IgD-negative memory B cell (primary cell): Measurements from ENCODE around the gene EFEMP1. TPM values are rescaled to one million over a fixed set of nuclear protein-coding genes. Genes with fewer than 3 reads are reported as not detected.

Experiments
- H3K27ac Mint-ChIP-seq, 3 donors: one replicate each; pipeline ENCODE4 v1.8.0; 2020 to 2022; ENCODE audit warnings: mild to moderate bottlenecking in 3 of 3, mixed read lengths in 3 of 3, moderate library complexity in 1 of 3
- H3K27me3 Mint-ChIP-seq: one replicate; pipeline ENCODE4 v1.8.0; 2021; ENCODE audit warnings: mixed read lengths
- H3K36me3 Mint-ChIP-seq: one replicate; pipeline ENCODE4 v1.8.0; 2020; ENCODE audit warnings: mild to moderate bottlenecking, mixed read lengths
- H3K4me1 Mint-ChIP-seq, 3 donors: one replicate each; pipeline ENCODE4 v1.8.0; 2020 to 2022; ENCODE audit warnings: mixed read lengths in 3 of 3, mild to moderate bottlenecking in 1 of 3
- H3K4me3 Mint-ChIP-seq, 4 donors: one replicate each; pipeline ENCODE4 v1.8.0; 2020 to 2022; ENCODE audit warnings: mild to moderate bottlenecking in 4 of 4, mixed read lengths in 4 of 4, moderate library complexity in 3 of 4
- H3K9me3 Mint-ChIP-seq, 3 donors: one replicate each; pipeline ENCODE4 v1.8.0; 2020 to 2021; ENCODE audit warnings: mixed read lengths in 3 of 3, mild to moderate bottlenecking in 1 of 3
- polyA plus RNA-seq: library from polyadenylated mRNA; unstranded; fragments of 300-500 nt; fragmentation: Illumina TruSeq; gene quantifications from one replicate; pipeline ENCODE4 v1.2.3, GENCODE V29; 2021

EFEMP1 gene
- polyA plus RNA-seq, 1 donor from 2014 or later, result not detected

- Mint-ChIP-seq H3K27ac (no peak overlapping the region), H3K4me1 (peaks cover 8 to 10% (median 10%) of the 10 kb centered on the region in 3 donors), H3K36me3 (no peaks in the 10 kb centered on the region), H3K4me3 (no peak overlapping the region), H3K9me3 (no peaks in the 10 kb centered on the region), H3K27me3 (no peaks in the 10 kb centered on the region)
Measured at GRCh38 chr2:55875434-55876135, 48.0 kb downstream of the EFEMP1 start.

- H3K4me3 Mint-ChIP-seq, result no peak overlapping the region
- H3K27ac Mint-ChIP-seq, result no peak overlapping the region
- peaks cover 8 to 12% (median 10%) of the 10 kb centered on the region in 3 donors for H3K4me1 Mint-ChIP-seq
- no peaks in the 10 kb centered on the region for H3K9me3 Mint-ChIP-seq
- no peaks in the 10 kb centered on the region for H3K27me3 Mint-ChIP-seq
- no peaks in the 10 kb centered on the region for H3K36me3 Mint-ChIP-seq
Measured at GRCh38 chr2:55874338-55874737, 49.2 kb downstream of the EFEMP1 start.

- no peak overlapping the region for H3K27ac Mint-ChIP-seq
- H3K36me3 Mint-ChIP-seq, result no peaks in the 10 kb centered on the region
- H3K4me1 Mint-ChIP-seq, result peaks cover 8 to 12% (median 10%) of the 10 kb centered on the region in 3 donors
- peaks cover 0 to 2% (median 0%) of the 10 kb centered on the region in 3 donors for H3K9me3 Mint-ChIP-seq
- H3K27me3 Mint-ChIP-seq, result no peaks in the 10 kb centered on the region
- peak overlapping the region in 1 of 4 donors; percentile 72 for H3K4me3 Mint-ChIP-seq
Measured at GRCh38 chr2:55871637-55872036, 51.9 kb downstream of the EFEMP1 start.

- no peaks in the 10 kb centered on the region for H3K36me3 Mint-ChIP-seq
- no peaks in the 10 kb centered on the region for H3K27me3 Mint-ChIP-seq
- H3K4me1 Mint-ChIP-seq, result peaks cover 8 to 12% (median 10%) of the 10 kb centered on the region in 3 donors
- peaks cover 0 to 2% (median 0%) of the 10 kb centered on the region in 3 donors for H3K9me3 Mint-ChIP-seq
- no peak overlapping the region for H3K27ac Mint-ChIP-seq
- H3K4me3 Mint-ChIP-seq, result no peak overlapping the region
Measured at GRCh38 chr2:55869637-55870325, 53.8 kb downstream of the EFEMP1 start.

- no peaks in the 10 kb centered on the region for H3K36me3 Mint-ChIP-seq
- peaks cover 0 to 4% (median 0%) of the 10 kb centered on the region in 3 donors for H3K9me3 Mint-ChIP-seq
- no peak overlapping the region for H3K27ac Mint-ChIP-seq
- H3K27me3 Mint-ChIP-seq, result no peaks in the 10 kb centered on the region
- H3K4me3 Mint-ChIP-seq, result no peak overlapping the region
- H3K4me1 Mint-ChIP-seq, result peaks cover 0 to 2% (median 2%) of the 10 kb centered on the region in 3 donors
Measured at GRCh38 chr2:55865096-55865835, 58.3 kb downstream of the EFEMP1 start.

GRCh38 chr2:55864351-55865084, 59.1 kb downstream of the EFEMP1 start:
- H3K4me3 Mint-ChIP-seq, result no peak overlapping the region
- H3K4me1 Mint-ChIP-seq, result peaks cover 0 to 2% (median 0%) of the 10 kb centered on the region in 3 donors
- no peaks in the 10 kb centered on the region for H3K27me3 Mint-ChIP-seq
- no peak overlapping the region for H3K27ac Mint-ChIP-seq
- H3K36me3 Mint-ChIP-seq, result no peaks in the 10 kb centered on the region
- H3K9me3 Mint-ChIP-seq, result peaks cover 0 to 4% (median 0%) of the 10 kb centered on the region in 3 donors

GRCh38 chr2:55862673-55863390, 60.8 kb downstream of the EFEMP1 start:
- peaks cover 0 to 4% (median 0%) of the 10 kb centered on the region in 3 donors for H3K9me3 Mint-ChIP-seq
- H3K4me1 Mint-ChIP-seq, result peaks cover 0 to 2% (median 0%) of the 10 kb centered on the region in 3 donors
- H3K27me3 Mint-ChIP-seq, result no peaks in the 10 kb centered on the region
- H3K27ac Mint-ChIP-seq, result no peak overlapping the region
- H3K36me3 Mint-ChIP-seq, result no peaks in the 10 kb centered on the region
- no peak overlapping the region for H3K4me3 Mint-ChIP-seq

GRCh38 chr2:55862246-55862645, 61.3 kb downstream of the EFEMP1 start:
- Mint-ChIP-seq H3K36me3 (no peaks in the 10 kb centered on the region), H3K4me1 (peaks cover 0 to 2% (median 0%) of the 10 kb centered on the region in 3 donors), H3K27me3 (no peaks in the 10 kb centered on the region), H3K9me3 (peaks cover 0 to 4% (median 0%) of the 10 kb centered on the region in 3 donors), H3K27ac (no peak overlapping the region), H3K4me3 (no peak overlapping the region)

GRCh38 chr2:55861733-55862132, 61.8 kb downstream of the EFEMP1 start:
- H3K27me3 Mint-ChIP-seq, result no peaks in the 10 kb centered on the region
- no peak overlapping the region for H3K27ac Mint-ChIP-seq
- H3K4me3 Mint-ChIP-seq, result no peak overlapping the region
- H3K36me3 Mint-ChIP-seq, result no peaks in the 10 kb centered on the region
- H3K9me3 Mint-ChIP-seq, result peaks cover 0 to 2% (median 0%) of the 10 kb centered on the region in 3 donors
- H3K4me1 Mint-ChIP-seq, result peaks cover 0 to 2% (median 0%) of the 10 kb centered on the region in 3 donors

- H3K27ac Mint-ChIP-seq, result no peak overlapping the region
- peaks cover 0 to 2% (median 0%) of the 10 kb centered on the region in 3 donors for H3K9me3 Mint-ChIP-seq
- H3K36me3 Mint-ChIP-seq, result no peaks in the 10 kb centered on the region
- no peaks in the 10 kb centered on the region for H3K27me3 Mint-ChIP-seq
- no peak overlapping the region for H3K4me3 Mint-ChIP-seq
- H3K4me1 Mint-ChIP-seq, result peaks cover 0 to 2% (median 0%) of the 10 kb centered on the region in 3 donors
Measured at GRCh38 chr2:55860832-55861231, 62.8 kb downstream of the EFEMP1 start.

GRCh38 chr2:55859875-55860274, 63.7 kb downstream of the EFEMP1 start:
- no peak overlapping the region for H3K4me3 Mint-ChIP-seq
- H3K4me1 Mint-ChIP-seq, result peaks cover 0 to 2% (median 0%) of the 10 kb centered on the region in 3 donors
- no peaks in the 10 kb centered on the region for H3K27me3 Mint-ChIP-seq
- no peaks in the 10 kb centered on the region for H3K36me3 Mint-ChIP-seq
- peaks cover 0 to 2% (median 0%) of the 10 kb centered on the region in 3 donors for H3K9me3 Mint-ChIP-seq
- H3K27ac Mint-ChIP-seq, result no peak overlapping the region

- H3K9me3 Mint-ChIP-seq, result peaks cover 0 to 3% (median 2%) of the 10 kb centered on the region in 3 donors
- H3K36me3 Mint-ChIP-seq, result no peaks in the 10 kb centered on the region
- H3K27ac Mint-ChIP-seq, result no peak overlapping the region
- H3K4me1 Mint-ChIP-seq, result peaks cover 0 to 2% (median 0%) of the 10 kb centered on the region in 3 donors
- no peak overlapping the region for H3K4me3 Mint-ChIP-seq
- H3K27me3 Mint-ChIP-seq, result no peaks in the 10 kb centered on the region
Measured at GRCh38 chr2:55857766-55858165, 65.8 kb downstream of the EFEMP1 start.

- no peak overlapping the region for H3K4me3 Mint-ChIP-seq
Measured at GRCh38 chr2:55856936-55857335, 66.6 kb downstream of the EFEMP1 start.

GRCh38 chr2:55848096-55848495, 75.5 kb downstream of the EFEMP1 start:
- H3K36me3 Mint-ChIP-seq, result no peaks in the 10 kb centered on the region
- peaks cover 0 to 9% (median 0%) of the 10 kb centered on the region in 3 donors for H3K4me1 Mint-ChIP-seq
- no peak overlapping the region for H3K4me3 Mint-ChIP-seq
- H3K9me3 Mint-ChIP-seq, result peaks cover 0 to 4% (median 0%) of the 10 kb centered on the region in 3 donors
- no peak overlapping the region for H3K27ac Mint-ChIP-seq
- no peaks in the 10 kb centered on the region for H3K27me3 Mint-ChIP-seq

More at GRCh38 chr2:55856936-55857335, 66.6 kb downstream of the EFEMP1 start:
- Mint-ChIP-seq H3K4me1 (peaks cover 0 to 2% (median 0%) of the 10 kb centered on the region in 3 donors), H3K36me3 (no peaks in the 10 kb centered on the region), H3K27ac (no peak overlapping the region), H3K9me3 (peaks cover 0 to 4% (median 3%) of the 10 kb centered on the region in 3 donors), H3K27me3 (no peaks in the 10 kb centered on the region)
